Stimulated activated CD4-positive, alpha-beta T cell treated with anti-CD3 and anti-CD28 coated beads, Interleukin-2, amount 100 ng/mL, for 24 hours (primary cell): ENCODE data around the gene UBASH3B.
"Not testable (repeated sequence)": the region's sequence is repeated elsewhere in the genome, so short reads cannot be mapped to it uniquely, and the experiment has no call there.

Experiments used
- DNase-seq, 2 donors: peaks; one replicate each; pipeline ENCODE4 v3.0.0-alpha.2; 2020

The UBASH3B gene

DNA sequence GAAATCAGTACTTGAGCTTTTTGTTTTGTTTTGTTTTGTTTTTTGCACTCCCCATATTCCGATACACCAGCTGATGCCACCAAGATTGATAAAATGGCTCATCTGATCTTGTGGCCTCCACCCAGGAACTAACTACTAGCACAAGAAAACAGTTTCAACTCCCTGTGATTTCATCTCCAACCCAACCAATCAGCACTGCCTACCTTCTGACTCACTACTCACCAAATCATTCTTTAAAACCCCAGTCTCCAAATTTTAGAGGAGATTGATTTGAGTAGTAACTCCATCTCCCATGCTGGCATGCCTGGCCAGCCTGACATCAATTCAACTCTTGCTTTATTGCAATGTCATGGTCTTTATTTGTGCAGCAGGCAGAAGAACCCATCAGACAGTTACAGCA is 166.7 kb downstream of the UBASH3B start:
- no peak for DNase-seq

DNA sequence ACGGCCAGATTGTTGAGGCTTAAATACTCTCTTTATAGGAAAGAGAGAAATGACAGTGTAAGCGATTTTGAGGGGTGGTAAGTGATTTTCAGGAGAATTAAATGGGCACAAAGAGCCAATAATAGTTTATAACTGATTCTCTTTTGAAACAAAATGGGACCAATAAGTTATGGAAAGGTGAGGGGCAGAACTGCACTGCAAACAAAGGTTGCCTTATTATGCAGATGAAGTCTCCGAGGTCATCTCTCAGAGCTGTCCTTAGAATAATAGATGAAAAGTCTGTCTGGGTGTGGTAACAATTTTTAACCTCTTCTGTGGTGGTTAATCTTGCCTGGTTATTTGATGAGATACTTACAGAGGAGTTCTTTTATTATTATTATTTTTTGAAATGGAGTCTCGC is 168.0 kb downstream of the UBASH3B start:
- no peak for DNase-seq

DNA sequence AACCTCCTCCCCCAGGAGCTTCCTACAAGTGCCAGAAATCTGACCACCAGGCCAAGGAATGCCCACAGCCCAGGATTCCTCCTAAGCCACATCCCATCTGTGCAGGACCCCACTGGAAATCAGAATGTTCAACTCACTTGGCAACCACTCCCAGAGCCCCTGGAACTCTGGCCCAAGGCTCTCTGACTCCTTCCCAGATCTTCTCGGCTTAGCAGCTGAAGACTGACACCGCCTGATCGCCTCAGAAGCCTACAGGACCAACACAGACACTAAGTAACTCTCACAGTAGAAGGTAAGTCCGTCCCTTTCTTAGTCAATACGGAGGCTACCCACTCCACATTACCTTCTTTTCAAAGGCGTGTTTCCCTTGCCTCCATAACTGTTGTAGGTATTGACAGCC is 173.8 kb downstream of the UBASH3B start:
- not testable (repeated sequence) for DNase-seq

DNA sequence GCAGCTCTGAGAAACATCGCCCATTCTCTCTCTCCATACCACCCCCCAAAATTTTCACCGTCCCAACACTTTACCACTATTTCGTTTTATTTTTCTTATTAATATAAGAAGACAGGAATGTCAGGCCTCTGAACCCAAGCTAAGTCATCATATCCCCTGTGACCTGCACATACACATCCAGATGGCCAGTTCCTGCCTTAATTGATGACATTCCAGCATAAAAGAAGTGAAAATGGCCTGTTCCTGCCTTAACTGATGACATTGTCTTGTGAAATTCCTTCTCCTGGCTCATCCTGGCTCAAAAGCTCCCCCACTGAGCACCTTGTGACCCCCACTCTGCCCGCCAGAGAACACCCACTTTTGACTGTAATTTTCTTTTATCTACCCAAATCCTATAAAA is 176.8 kb downstream of the UBASH3B start:
- not testable (repeated sequence) for DNase-seq

DNA sequence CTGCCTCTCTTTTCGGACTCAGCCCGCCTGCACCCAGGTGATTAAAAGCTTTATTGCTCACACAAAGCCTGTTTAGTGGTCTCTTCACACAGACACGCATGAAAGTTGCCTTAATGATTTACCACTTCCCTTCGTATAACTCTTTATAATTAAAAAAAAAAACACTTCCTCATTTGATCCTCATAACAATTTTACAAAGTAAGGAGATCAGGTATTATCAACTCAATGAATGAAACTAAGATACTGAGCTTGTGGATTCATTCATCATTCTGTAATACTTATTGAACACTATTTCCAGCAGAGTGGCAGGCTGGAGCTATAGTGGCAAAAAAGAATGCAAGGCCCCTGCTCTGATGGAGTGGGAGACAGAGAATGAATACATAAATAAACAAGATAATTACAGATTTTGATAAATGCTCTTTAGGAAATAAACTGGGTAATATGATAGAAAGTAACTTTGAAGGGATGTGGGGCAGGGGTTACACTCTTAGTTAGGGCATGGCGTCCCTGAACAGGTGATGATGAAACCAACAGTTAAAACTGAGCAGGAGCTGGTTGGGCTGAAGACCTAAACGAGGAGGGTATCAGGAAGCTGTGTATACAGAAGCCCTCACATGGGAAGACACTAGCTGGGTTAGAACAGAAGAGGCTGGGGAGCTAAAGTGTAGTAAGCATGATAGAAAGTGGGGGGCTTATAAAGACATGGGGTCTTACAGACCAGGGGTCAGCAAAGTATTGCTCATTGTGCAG is 177.4 kb downstream of the UBASH3B start:
- no peak for DNase-seq

DNA sequence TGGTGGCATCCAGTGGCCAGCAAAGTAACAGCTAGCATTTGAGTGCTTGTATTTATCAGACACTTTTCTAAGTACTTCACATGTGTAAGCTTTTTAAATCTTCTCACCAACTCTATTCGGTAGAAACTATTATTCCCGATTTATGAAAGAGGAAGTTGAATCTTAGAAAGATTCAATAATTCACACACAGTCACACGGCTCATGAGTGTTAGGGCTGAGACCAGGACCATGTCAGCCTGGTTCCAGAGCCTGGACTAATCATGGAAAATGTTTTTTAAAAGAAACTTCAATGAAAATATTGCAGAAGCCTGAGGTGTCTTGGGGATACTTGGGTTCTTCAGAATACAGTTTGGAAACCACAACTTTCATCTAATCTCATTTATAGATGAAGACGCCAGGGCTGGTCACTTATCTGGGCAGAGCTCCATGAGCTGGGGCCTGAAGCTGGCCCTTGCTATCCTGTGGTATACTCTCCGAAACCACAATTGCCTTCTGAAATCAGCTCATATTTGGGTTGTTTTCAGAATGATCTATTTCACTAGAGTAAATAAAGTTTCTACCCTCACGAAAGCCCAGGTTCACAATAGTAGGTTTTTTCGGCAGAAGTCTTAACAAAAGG is 178.4 kb downstream of the UBASH3B start:
- no peak for DNase-seq

DNA sequence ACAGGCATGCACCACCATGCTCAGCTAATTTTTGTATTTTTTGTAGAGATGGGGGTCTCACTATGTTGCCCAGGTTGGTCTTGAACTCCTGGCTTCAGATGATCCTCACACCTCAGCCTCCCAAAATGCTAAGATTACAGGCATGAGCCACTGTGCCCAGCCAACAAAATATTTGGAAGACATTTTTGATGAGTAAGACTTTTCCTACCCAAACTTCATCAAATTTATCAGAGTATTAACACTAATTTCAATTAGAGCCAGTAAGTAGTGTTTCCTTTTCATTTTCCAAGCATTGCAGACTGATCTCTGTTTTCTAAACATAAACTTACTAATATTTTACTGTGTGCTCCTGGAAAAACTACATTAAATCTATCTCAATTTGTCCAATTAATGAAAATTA is 181.4 kb downstream of the UBASH3B start:
- no peak for DNase-seq

DNA sequence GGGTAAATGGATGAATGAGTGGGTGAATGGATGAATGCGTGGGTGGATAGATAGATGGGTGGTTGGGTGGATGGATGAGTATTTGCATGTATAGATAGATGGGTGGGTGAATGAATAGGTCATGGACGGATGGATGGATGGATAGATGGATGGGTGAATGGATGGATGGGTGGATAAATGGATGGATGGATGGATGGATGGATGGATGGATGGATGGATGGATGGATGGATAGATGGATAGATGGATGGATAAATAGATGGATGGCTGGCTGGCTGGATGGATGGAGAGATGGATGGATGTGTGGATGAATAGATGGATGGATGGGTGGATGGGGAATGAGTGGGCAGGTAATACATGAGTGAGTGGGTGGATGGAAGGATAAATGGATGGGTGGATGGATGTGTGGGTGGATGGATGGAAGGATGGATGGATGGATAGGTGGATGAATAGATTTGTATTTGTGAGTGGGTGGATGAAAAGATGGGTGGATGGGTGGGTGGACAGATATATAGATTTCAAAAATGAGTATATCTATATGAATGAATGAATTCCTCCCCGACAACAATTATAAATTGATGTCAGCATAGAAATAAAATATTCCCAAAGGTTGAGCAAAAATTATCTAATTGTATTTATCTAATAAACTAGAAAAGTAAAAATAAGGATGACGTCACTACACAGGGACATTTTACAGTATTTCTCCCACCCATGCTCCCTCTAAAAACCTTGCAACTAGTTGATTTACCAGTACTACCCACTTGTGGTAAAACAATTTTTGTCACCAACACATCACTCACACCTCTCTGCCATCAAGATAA is 182.2 kb downstream of the UBASH3B start:
- no peak for DNase-seq

DNA sequence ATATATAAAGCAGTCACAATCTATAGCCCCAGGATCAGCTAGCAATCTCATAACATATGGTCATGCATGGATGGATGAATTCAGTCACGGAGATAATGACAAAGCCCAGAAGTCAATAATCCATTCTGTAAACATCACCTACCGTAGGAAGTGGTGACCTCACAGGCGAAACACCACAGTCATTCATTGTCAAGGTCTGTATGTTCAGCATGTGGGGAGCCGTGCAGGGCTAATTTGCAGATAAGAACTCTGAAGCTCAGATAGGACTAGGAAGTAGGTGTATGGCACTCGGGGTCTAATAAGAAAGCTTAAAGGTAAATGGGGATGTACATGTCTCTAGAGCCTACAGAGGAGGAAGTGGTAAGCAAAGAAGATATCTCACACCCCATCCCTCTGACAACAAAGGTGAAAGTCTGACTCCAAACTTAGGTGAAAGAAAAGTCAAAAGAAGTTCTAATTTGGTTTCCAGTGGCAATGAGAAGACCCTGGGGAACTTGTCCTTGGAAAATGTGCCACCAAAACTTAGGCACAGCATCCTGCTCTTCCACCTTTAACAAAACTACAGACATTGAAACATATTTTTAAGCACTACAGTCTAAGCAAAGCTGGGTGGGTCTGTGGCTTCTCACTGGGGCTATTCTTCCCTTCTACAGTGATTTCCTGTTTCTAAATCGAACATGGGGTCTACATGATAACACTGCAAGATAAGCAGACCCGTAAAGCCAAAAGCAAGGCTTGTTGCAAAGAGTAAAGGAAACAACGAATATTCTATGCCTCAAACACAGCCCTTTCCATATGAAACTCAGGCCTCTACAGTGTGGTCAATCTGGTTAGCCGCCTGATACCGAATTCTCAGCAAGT is 188.0 kb downstream of the UBASH3B start:
- DNase-seq = peak; percentile 25 to 38

DNA sequence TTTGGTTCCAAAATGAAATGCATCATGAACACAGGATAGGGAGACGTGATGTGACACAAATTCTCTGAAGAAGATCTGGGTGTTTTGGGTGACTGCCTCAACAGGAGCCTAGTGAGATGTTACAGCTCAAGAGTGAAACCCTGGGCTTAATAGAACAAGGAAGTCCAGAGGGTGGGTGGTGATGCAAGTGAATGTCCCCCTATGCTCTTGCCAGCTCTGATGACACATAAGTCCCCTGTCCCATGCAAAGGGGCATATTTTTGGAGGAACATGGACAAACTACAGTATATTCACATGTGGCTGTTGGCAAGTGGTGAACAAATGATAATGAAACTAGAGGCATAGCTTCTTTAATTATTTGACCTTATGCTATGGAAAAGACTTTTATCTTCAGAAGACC is 191.9 kb downstream of the UBASH3B start:
- no peak for DNase-seq

DNA sequence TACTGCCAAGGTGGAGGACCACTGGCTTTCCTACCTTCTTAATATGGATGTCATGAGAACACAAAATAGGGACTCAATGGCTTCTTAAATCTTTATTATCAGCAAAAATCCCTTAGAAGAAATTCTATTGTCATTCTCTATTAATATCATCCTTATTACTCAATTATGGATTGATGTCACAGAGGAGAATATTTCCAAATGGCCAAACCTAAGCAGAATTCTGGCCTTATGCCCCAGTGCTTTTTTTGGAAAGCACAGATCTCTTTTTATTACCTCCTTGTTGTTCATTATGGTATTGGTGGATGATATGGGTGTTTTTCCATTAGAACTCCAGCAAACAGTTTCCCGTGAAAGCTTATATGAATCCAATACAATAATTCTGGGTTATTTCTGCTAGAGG is 192.7 kb downstream of the UBASH3B start:
- DNase-seq = no peak

DNA sequence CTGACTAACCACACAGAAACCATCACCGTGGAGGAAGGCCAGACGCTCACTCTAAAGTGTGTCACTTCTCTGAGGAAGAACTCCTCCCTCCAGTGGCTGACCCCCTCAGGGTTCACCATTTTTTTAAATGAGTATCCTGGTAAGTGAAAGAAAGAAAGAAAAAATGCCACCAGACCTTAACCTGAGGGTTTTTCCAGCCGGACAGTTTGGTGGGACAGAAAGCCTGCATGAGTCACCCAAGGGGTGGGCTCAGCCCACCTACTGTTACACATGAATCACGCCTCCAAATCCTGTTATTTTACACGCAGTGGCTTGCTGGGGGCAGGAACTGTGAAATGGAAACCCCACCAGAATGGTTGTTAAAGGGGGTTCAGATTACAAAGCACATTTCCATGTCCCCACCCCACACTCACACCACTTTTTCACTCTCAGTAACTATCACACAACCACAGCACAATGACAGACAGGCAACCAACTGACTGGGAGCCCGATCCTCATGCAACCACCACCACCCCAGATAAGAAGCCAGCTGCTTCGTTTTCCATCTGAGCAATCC is 194.6 kb downstream of the UBASH3B start:
- DNase-seq = peak; percentile 22 to 40

DNA sequence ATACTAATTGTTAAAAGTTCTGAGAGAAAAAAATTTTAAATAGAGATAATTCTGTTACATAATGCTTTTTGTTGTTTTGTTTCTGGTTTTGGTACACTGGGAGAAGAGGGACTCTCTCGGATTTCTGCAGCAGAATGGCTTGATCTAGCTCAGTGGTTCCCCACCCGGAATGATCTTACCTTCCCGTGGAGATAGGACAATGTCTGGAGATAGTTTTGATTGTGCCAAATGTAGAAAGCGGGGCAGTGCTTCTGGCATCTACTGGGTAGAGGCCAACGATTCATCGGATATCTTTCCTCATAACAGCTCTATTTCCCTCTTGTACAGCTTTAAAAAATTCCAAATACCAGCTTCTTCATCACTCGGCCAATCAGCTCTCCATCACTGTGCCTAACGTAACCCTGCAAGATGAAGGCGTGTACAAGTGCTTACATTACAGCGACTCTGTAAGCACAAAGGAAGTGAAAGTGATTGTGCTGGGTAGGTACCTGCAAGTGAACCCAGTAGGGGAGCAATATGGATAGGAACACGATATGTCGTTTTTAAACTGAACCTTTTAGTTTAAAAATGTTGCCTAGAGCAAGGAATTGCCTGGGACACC is 195.9 kb downstream of the UBASH3B start:
- no peak for DNase-seq

DNA sequence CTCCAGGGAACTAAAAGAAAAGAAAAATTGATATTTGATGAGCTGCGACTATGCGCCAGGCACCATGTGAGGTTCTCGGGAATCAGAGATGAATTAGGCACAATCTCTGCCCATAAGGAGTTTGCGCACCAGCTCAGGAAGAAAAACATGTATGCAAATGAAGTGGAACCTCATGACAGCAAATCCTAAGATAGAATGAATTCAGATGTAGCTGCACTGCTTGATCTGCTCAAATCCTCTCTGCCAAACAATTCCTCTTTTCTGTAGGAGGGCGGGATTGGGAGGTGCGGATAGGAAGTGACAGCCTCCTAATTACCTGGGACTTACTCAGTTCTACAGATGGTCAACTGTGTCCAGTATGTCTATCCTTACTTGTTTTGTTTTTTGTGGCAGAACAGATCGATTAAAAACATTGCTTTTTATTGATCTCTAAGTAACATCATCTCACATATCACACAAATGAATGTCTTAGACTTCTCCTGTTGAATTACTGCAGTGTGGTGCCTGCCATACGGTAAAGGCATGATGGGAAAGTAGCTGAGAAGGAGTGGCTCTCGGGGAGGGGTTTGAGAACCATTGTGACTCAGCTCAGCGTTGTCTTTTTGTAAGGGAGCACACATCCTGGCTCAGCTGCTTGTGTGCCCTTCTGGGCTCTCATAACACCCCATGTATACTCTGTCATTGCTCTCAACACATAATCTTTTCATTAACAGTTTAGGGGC is 196.7 kb downstream of the UBASH3B start:
- DNase-seq = peak; percentile 13 to 37

DNA sequence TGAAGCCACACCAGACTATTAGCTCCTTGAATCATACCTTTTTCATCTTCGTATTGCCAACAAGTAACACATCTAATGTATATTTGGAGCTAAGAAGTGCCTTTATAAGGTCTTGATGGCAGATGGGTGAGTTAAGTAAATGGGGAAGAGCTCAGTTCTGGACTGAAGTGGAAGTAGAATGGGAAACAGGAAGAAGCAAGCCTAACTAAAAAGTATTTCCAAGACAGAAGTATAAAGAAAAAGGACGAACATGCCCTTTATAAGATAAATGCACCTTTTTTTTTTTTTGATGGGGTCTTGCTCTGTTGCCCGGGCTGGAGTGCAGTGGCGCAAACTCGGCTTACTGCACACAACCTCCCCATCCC is 197.3 kb downstream of the UBASH3B start:
- no peak for DNase-seq

DNA sequence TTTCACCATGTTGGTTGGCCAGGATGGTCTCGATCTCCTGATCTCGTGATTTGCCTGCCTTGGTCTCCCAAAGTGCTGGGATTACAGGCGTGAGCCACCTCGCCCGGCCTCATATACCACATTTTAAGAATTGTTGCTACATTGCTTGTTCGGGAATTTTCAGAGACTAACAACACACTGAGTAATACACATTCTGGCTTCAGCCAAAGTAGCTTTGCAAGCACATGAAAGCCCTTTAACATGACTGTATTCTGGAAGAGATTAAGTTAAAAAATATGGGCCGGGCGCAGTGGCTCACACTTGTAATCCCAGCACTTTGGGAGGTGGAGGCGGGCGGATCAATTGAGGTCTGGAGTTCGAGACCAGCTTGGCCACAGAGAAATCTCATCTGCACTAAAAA is 197.7 kb downstream of the UBASH3B start:
- no peak for DNase-seq

DNA sequence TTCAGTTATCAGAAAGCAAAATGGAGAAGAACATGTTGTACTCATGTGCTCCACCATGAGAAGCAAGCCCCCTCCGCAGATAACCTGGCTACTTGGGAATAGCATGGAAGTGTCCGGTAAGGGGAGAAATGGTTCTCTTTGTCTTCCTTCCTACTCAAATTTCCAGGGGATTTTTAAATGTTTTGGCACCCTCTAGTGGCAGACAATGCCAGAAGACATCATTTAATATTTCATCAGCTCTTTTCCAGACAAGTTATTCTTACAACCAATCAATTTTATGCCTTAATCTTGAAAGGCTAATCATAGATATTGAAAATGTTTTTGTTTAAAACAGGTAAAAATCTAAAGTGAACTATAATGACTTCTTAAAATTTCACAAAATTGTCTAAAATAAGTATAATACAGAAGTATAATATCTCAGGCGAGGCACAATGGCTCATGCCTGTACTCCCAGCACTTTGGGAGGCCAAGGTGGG is 198.5 kb downstream of the UBASH3B start:
- DNase-seq = peak in 1 of 2 donors; percentile 46

DNA sequence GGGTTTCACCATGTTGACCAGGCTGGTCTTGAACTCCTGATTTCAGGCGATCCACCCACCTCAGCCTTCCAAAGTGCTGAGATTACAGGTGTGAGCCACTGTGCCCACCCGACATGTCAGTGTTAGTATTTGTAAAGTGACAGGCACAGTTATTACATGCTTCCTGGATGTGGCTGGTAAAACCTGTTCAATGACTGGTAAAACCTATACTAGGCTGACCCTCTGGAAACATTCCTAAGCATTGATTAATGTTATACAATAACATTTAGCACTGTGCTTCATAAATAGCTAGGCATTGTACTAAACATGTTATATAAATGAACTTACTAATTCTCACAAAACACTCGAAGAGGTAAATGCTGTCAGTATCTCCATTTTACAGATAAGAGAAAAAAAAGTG is 206.1 kb downstream of the UBASH3B start:
- DNase-seq = no peak

DNA sequence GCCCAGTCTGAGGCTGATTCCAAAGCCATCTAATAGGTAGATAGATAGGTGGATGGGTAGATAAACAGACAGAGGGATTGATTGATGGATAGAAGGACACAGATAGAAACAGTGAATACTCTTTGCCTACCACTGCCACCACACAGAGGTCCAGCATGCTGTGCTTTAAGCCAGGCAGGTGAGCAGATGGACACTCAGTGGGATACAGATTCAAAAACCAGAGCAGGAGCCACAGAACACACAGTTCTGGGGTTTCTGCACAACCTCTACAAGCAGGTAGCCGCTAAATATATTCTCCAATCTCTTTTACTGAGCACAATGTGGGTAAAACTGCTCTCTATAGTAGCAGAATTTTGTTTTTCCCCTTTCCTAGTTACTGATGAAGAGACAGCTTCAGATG is 206.6 kb downstream of the UBASH3B start:
- no peak for DNase-seq

DNA sequence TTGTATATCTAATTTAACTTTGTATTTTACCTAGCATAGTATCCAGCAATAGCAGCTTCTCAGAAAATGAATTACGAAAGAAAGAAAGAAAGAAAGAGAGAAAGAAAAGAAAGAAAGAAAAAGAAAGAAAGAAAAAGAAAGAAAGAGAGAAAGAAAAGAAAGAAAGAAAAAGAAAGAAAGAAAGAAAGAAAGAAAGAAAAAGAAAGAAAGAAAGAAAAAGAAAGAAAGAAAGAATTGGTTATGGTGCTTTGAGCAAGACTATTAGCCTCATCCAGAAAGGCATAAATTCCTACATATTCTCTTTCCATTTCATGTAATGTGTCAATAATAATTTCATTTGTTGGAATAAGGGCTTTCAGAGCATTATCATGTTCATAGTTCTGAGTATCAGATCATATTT is 207.6 kb downstream of the UBASH3B start:
- DNase-seq = not testable (repeated sequence)

DNA sequence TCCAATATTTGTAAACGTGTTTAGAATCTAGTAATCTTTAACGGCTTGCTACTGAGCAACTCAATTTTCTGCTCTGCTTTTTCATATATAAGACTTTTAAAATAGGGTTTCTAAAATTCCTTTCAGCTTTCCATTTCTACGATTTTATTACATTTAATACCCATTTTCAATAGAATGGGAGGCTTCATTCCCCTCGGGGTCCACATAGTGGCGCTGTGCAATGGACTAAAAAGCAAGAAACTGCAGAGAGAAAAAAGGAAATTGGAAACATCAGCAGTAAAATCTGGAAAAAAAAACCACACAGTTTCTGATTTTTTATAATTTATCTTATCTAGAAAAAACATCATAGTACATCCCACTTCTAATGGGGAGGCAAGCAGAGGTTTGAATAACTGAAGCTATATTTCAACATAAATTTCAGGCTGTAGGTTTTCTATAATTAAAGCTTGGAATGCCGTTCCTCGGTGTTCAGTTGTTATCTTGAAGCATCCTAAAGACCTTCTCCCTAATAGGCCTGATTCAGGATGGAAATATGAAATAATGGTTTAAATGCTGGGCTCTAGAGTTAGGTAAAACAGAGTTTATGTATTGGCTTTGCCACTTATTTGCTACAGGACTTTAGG is 208.3 kb downstream of the UBASH3B start:
- peak; percentile 63 to 64 for DNase-seq
